Activated CD4-positive, CD25-positive, alpha-beta regulatory T cell treated with anti-CD3 and anti-CD28 coated beads, Interleukin-2, amount 50 U/mL, for 24 hours (primary cell): ENCODE measurements around the gene SMCHD1.

Experiments used
- ATAC-seq, 2 donors: fragments of 150-1000 bp; cut with Tn5 transposase; one replicate each; pipeline ENCODE4 v1.10.0; 2021; ENCODE audit warnings: mild to moderate bottlenecking in 1 of 2, moderate library complexity in 1 of 2

The SMCHD1 gene

DNA sequence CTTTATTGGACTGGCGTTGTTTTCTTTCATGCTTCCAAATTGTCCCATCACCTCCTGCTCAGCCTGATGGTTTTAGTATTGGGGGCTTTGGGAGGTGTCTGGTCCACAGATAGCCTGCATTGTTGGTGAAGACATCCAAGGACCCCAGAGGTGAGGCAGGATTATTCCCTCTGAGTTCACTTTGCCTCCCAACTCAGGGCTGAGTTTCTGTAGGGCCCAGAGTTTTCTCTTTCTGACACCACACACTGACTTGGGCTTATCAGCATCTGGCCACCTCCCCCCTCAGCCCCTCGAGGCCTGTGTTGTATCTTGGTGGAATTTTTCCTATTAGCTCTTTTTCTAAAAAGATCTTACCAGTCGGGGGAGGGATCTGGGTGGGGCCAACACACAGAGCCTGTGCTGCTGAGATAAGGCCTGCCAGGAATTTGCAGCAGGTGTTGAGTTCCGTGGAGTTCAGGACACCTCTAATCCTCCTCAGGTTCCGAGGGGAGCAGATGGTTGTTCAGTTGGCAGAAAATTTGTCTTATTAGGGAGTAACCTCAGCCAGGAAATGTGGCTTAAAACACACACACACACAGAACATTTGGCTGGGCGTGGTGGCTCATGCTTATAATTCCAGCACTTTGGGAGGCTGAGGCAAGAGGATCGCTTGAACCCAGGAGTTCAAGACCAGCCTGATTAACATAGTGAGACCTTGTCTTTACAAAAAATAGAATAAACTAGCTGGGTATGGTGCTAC lies 198.6 kb downstream of the SMCHD1 start:
- ATAC-seq = no peak
